Thyroid gland (tissue), 4 donors: ENCODE measurements around the gene ATXN7L2.

Source experiments
- POLR2A ChIP-seq, 2 donors: fragments of 450-650 bp; IDR thresholded peaks; one replicate each; pipeline ENCODE4 v1.6.1; 2017; ENCODE audit warnings: antibody characterized with exemption in 2 of 2, mild to moderate bottlenecking in 2 of 2, moderate library complexity in 1 of 2
- TF ChIP-seq, protein P1 (sequence below), 6 experiments: fragments of 200-600 bp in 3 of 6; fragments of 450-650 bp in 3 of 6; sonication (generic) in 3 of 6; IDR thresholded peaks; one replicate each; pipeline ENCODE4 v1.5.1; 2016 to 2019; ENCODE audit warnings: antibody characterized with exemption in 6 of 6, mild to moderate bottlenecking in 2 of 6, inconsistent platforms in 1 of 6, moderate library complexity in 1 of 6

- no peak for TF ChIP-seq POLR2A (IDR thresholded peaks at IDR 0.05)
- TF ChIP-seq, protein P1, sequence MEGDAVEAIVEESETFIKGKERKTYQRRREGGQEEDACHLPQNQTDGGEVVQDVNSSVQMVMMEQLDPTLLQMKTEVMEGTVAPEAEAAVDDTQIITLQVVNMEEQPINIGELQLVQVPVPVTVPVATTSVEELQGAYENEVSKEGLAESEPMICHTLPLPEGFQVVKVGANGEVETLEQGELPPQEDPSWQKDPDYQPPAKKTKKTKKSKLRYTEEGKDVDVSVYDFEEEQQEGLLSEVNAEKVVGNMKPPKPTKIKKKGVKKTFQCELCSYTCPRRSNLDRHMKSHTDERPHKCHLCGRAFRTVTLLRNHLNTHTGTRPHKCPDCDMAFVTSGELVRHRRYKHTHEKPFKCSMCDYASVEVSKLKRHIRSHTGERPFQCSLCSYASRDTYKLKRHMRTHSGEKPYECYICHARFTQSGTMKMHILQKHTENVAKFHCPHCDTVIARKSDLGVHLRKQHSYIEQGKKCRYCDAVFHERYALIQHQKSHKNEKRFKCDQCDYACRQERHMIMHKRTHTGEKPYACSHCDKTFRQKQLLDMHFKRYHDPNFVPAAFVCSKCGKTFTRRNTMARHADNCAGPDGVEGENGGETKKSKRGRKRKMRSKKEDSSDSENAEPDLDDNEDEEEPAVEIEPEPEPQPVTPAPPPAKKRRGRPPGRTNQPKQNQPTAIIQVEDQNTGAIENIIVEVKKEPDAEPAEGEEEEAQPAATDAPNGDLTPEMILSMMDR (IDR thresholded peaks at IDR 0.05) = no peak
These were observed 38.3 kb downstream of the ATXN7L2 start for GRCh38 chr1:109522026-109522425.
